T-helper 17 cell (primary cell): ENCODE data around the gene HBM. TPM values are rescaled to one million over a fixed set of nuclear protein-coding genes. Genes with fewer than 3 reads are reported as not detected.
"Not testable (repeated sequence)": the region's sequence is repeated elsewhere in the genome, so short reads cannot be mapped to it uniquely, and the experiment has no call there.

Experiments
- ATAC-seq: fragments of 150-1000 bp; cut with Tn5 transposase; 2 replicates; pipeline ENCODE4 v1.10.0; 2021; ENCODE audit warnings: mild to moderate bottlenecking, moderate library complexity
- DNase-seq, 3 donors: peaks; one replicate each; pipeline versions ENCODE4 v3.0.0 to v3.0.0-alpha.2; 2020 to 2021
- H3K9me3 ChIP-seq: one replicate; pipeline ENCODE4 v1.7.0; 2013; ENCODE audit warnings: low read length, mild to moderate bottlenecking; ENCODE audit not compliant: control insufficient read depth, poor library complexity, severe bottlenecking
- H3K27ac Mint-ChIP-seq: one replicate; pipeline ENCODE4 v1.8.0; 2022; ENCODE audit warnings: mild to moderate bottlenecking, moderate library complexity, mixed read lengths
- H3K27me3 Mint-ChIP-seq: one replicate; pipeline ENCODE4 v1.8.0; 2022; ENCODE audit warnings: mixed read lengths
- H3K36me3 Mint-ChIP-seq: one replicate; pipeline ENCODE4 v1.8.0; 2022; ENCODE audit warnings: low read depth, mixed read lengths
- H3K4me1 Mint-ChIP-seq: one replicate; pipeline ENCODE4 v1.8.0; 2022; ENCODE audit warnings: mild to moderate bottlenecking, mixed read lengths
- H3K4me3 Mint-ChIP-seq: one replicate; pipeline ENCODE4 v1.8.0; 2022; ENCODE audit warnings: mild to moderate bottlenecking, moderate library complexity, mixed read lengths
- total RNA-seq, 4 donors: library from RNA in 2 of 4; stranded (reverse) in 2 of 4; gene quantifications; one replicate each; pipeline ENCODE4 v1.2.3 and lab custom pipeline; 2022 to 2026

HBM gene
- total RNA-seq, 2 donors from 2014 or later, result not detected

GRCh38 chr16:132120-132519 lies 33.7 kb upstream of the HBM start:
- H3K9me3 ChIP-seq, result no peaks in the 10 kb centered on the region
- Mint-ChIP-seq H3K4me1 (peaks cover 14% of the 10 kb centered on the region), H3K27ac (peak overlapping the region; percentile 39), H3K36me3 (no peaks in the 10 kb centered on the region), H3K27me3 (no peaks in the 10 kb centered on the region), H3K4me3 (no peak overlapping the region)
- ATAC-seq, result no peak
- DNase-seq, result no peak

DNA sequence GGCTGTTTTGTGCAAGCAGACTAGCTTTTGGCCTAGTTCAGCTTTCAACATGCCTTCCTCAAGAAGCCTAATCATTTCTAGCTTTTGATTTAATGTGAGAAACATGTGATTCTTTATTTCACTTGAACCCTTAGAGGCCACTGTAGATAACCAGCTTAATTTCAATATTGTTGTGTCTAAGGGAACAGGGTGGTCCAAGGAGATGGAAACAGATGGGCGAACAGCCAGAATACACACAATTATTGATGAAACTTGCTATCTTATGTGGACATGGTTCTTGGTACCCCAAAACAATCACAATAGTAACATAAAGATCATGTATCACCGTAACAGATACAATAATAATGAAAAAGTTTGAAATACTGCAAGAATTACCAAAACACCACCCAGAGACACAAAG lies 32.1 kb upstream of the HBM start:
- no peak for ATAC-seq
- DNase-seq, result no peak
- no peak overlapping the region for H3K27ac Mint-ChIP-seq
- no peaks in the 10 kb centered on the region for H3K27me3 Mint-ChIP-seq
- H3K4me3 Mint-ChIP-seq, result no peak overlapping the region
- no peaks in the 10 kb centered on the region for H3K9me3 ChIP-seq
- no peaks in the 10 kb centered on the region for H3K36me3 Mint-ChIP-seq
- peaks cover 16% of the 10 kb centered on the region for H3K4me1 Mint-ChIP-seq

- ATAC-seq, result peak; percentile 27
- no peaks in the 10 kb centered on the region for H3K36me3 Mint-ChIP-seq
- H3K4me3 Mint-ChIP-seq, result peak overlapping the region; percentile 71
- peaks cover 5% of the 10 kb centered on the region for H3K27me3 Mint-ChIP-seq
- peak overlapping the region; percentile 90 for H3K27ac Mint-ChIP-seq
- peaks cover 16% of the 10 kb centered on the region for H3K4me1 Mint-ChIP-seq
- H3K9me3 ChIP-seq, result no peaks in the 10 kb centered on the region
- peak in 2 of 3 donors; percentile 18 to 19 for DNase-seq
These were observed 27.7 kb upstream of the HBM start for GRCh38 chr16:138049-138417.

GRCh38 chr16:140175-140857 lies 25.5 kb upstream of the HBM start:
- Mint-ChIP-seq H3K27ac (no peak overlapping the region), H3K36me3 (no peaks in the 10 kb centered on the region), H3K4me1 (peaks cover 10% of the 10 kb centered on the region), H3K4me3 (no peak overlapping the region), H3K27me3 (peaks cover 20% of the 10 kb centered on the region)
- H3K9me3 ChIP-seq, result no peaks in the 10 kb centered on the region
- ATAC-seq, result no peak
- no peak for DNase-seq

DNA sequence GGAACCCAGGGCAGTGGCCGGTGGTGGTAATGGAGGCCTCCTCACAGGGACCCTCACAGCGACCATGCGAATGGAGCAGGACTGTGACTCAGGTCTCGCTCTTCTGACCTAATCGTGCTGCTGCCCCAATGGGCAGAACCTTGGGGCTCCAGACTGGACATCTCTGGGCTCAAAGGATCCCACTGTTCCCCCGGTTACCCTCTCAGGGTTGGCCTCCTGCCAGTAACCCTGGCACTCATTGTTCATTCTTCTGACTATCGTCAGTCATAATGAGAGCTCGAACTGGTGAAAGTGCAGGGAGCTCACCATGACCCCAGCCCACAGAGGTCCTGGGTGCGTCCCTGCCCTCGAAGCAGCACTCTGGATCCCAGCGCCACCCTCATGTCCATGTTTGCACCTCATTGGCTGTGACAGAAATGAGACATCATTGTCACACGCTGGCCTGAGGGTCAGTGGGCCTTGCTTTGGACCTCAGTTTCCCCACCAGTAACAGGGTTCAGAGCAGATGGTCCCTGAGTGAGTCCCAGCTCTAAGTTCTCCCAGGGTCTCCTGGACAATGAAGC lies 23.3 kb upstream of the HBM start:
- peaks cover 20% of the 10 kb centered on the region for H3K27me3 Mint-ChIP-seq
- no peak overlapping the region for H3K4me3 Mint-ChIP-seq
- peaks cover 7% of the 10 kb centered on the region for H3K4me1 Mint-ChIP-seq

GRCh38 chr16:143047-143446 lies 22.7 kb upstream of the HBM start:
- H3K4me3 Mint-ChIP-seq, result no peak overlapping the region
- no peak for DNase-seq
- no peak for ATAC-seq
- H3K27me3 Mint-ChIP-seq, result peaks cover 20% of the 10 kb centered on the region
- H3K9me3 ChIP-seq, result no peaks in the 10 kb centered on the region
- no peak overlapping the region for H3K27ac Mint-ChIP-seq
- peaks cover 7% of the 10 kb centered on the region for H3K4me1 Mint-ChIP-seq
- H3K36me3 Mint-ChIP-seq, result no peaks in the 10 kb centered on the region

More for the DNA sequence above, 23.3 kb upstream of the HBM start:
- Mint-ChIP-seq H3K36me3 (no peaks in the 10 kb centered on the region), H3K27ac (no peak overlapping the region)
- ATAC-seq (no peak), DNase-seq (no peak)
- no peaks in the 10 kb centered on the region for H3K9me3 ChIP-seq

DNA sequence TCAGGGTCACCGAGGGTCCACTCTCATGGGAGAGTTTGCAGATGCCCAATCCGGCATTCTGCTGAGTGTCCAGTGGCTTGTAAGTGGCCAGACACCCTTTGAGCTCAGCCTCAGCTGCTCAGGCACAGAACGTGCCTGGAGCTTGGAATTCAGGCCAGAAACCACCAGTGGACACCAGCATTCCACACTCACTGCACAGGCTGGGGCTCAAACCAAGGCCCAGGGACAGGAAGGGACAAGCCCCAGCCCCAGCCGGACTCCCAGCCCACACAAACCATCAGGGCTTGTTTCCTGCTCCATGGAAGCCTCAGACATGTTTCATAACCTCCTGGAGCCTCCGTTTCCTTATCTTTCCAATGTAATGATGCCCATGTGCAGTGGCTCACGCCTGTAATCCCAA lies 22.3 kb upstream of the HBM start:
- Mint-ChIP-seq H3K4me1 (peaks cover 7% of the 10 kb centered on the region), H3K36me3 (no peaks in the 10 kb centered on the region), H3K4me3 (no peak overlapping the region), H3K27me3 (peaks cover 20% of the 10 kb centered on the region), H3K27ac (no peak overlapping the region)
- H3K9me3 ChIP-seq, result no peaks in the 10 kb centered on the region
- ATAC-seq (no peak), DNase-seq (no peak)

DNA sequence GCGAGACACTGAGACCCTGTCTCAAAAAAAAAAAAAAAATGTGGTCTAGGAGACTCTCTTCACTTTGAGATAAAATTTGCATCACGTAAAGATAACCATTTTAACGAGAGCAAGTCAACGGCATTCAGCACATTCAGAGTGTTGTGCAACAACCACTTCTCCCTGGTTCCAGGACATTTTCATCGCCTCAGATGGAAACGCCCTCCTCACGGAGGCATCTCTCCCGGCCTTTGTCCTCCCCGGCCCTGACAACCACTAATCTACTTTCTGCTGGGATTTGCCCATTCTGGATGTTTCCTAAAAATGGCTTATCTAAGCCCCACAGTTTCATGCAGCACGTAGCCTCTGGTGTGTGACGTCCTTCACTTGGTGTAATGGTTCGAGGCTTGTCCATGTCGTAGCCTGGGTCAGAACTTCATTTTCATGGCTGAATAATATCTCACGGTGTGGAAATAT lies 21.0 kb upstream of the HBM start:
- DNase-seq (no peak), ATAC-seq (no peak)
- H3K27ac Mint-ChIP-seq, result no peak overlapping the region
- no peaks in the 10 kb centered on the region for H3K36me3 Mint-ChIP-seq
- no peaks in the 10 kb centered on the region for H3K9me3 ChIP-seq
- H3K4me1 Mint-ChIP-seq, result peaks cover 2% of the 10 kb centered on the region
- H3K4me3 Mint-ChIP-seq, result no peak overlapping the region
- peaks cover 31% of the 10 kb centered on the region for H3K27me3 Mint-ChIP-seq

GRCh38 chr16:146646-147045 lies 19.1 kb upstream of the HBM start:
- no peaks in the 10 kb centered on the region for H3K36me3 Mint-ChIP-seq
- ATAC-seq (no peak), DNase-seq (no peak)
- no peak overlapping the region for H3K27ac Mint-ChIP-seq
- peaks cover 2% of the 10 kb centered on the region for H3K4me1 Mint-ChIP-seq
- H3K27me3 Mint-ChIP-seq, result peaks cover 35% of the 10 kb centered on the region
- no peaks in the 10 kb centered on the region for H3K9me3 ChIP-seq
- H3K4me3 Mint-ChIP-seq, result no peak overlapping the region

- Mint-ChIP-seq H3K27ac (no peak overlapping the region), H3K36me3 (no peaks in the 10 kb centered on the region), H3K27me3 (peaks cover 20% of the 10 kb centered on the region), H3K4me1 (peaks cover 2% of the 10 kb centered on the region), H3K4me3 (no peak overlapping the region)
- ATAC-seq (no peak), DNase-seq (no peak)
- H3K9me3 ChIP-seq, result no peaks in the 10 kb centered on the region
These were observed 16.6 kb upstream of the HBM start for GRCh38 chr16:149024-149660.

DNA sequence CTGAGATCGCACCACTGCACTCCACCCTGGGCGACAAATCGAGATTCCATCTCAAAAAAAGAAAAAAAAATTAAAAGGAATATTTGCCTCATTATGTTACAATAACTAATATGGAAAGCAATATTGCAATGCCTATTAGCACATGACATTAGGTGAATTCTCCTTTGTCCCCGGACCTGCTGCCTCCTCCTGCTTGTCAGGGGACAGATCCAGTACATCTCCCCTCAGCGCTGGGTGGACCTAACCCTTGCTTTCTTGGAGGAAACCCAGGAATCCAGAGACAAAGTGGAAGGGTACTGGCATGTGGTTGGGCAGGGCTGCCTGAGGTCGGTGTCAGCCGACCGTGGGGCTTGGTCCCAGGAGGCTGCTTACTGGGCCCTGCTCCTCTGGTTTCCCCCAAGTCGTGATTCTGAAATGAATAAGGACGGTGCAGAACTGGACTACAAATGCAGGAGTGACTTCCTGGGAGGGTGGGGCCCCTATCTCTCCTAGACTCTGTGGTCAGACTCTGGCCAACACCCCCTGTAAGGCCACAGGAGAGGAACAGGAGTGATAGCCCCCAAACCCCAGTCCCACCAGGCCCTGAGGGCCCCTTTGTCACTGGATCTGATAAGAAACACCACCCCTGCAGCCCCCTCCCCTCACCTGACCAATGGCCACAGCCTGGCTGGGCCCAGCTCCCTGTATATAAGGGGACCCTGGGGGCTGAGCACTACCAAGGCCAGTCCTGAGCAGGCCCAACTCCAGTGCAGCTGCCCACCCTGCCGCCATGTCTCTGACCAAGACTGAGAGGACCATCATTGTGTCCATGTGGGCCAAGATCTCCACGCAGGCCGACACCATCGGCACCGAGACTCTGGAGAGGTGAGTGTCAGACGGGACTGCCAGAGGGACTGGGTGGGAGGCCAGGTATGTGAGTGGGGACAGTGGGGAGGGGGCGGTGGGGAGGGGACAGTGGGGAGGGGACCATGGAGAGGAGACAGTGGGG lies 13.3 kb upstream of the HBM start, which contains the start of gene HBZ:
Gene HBZ (plus strand): TSS at position 504 of the 988 bp plus-strand sequence. CDS start 266 bp downstream, at position 770.
- Mint-ChIP-seq H3K36me3 (no peaks in the 10 kb centered on the region), H3K4me3 (peak within 1 kb of the TSS; percentile 76), H3K27me3 (peaks cover 34% of the 10 kb centered on the region), H3K4me1 (peaks cover 10% of the 10 kb centered on the region), H3K27ac (no peak within 1 kb of the TSS)
- no peaks in the 10 kb centered on the region for H3K9me3 ChIP-seq
- ATAC-seq (no peak), DNase-seq (no peak)

- H3K4me1 Mint-ChIP-seq, DNase-seq, H3K36me3 Mint-ChIP-seq, ATAC-seq, H3K9me3 ChIP-seq, H3K27ac Mint-ChIP-seq: not testable (repeated sequence)
- Mint-ChIP-seq H3K27me3 (peaks cover 36% of the 10 kb centered on the region), H3K4me3 (peak overlapping the region; percentile 76)
These were observed 12.7 kb upstream of the HBM start for GRCh38 chr16:153129-153521.
